Activated naive CD8-positive, alpha-beta T cell treated with anti-CD3 and anti-CD28 coated beads, Interleukin-2, amount 10 ng/mL, durations not matched to agents 7 days and 5 days (primary cell): ENCODE data around the gene SLC16A13. TPM values are rescaled to one million over a fixed set of nuclear protein-coding genes. Genes with fewer than 3 reads are reported as not detected.
A peak's percentile ranks its signal among the peaks of the same experiment; 100 is the strongest.
"Not testable (repeated sequence)": the region's sequence is repeated elsewhere in the genome, so short reads cannot be mapped to it uniquely, and the experiment has no call there.

Experiments used
- ATAC-seq: fragments of 150-1000 bp; cut with Tn5 transposase; one replicate; pipeline ENCODE4 v1.10.0; 2021; ENCODE audit warnings: low read depth, moderate library complexity
- POLR2A ChIA-PET: fragments of 350-600 bp; sonication (Branson Sonifier 250); formaldehyde crosslinking; loops from one replicate; lab custom pipeline; 2021; ENCODE audit warnings: antibody characterized with exemption; lab: Charles Lee
- DNase-seq: peaks from one replicate; pipeline ENCODE4 v3.0.0; 2021
- H3K27ac Mint-ChIP-seq: one replicate; pipeline ENCODE4 v1.8.0; 2022; ENCODE audit warnings: mild to moderate bottlenecking, mixed read lengths
- H3K27me3 Mint-ChIP-seq: one replicate; pipeline ENCODE4 v1.8.0; 2022; ENCODE audit warnings: mild to moderate bottlenecking, moderate library complexity, mixed read lengths
- H3K36me3 Mint-ChIP-seq: one replicate; pipeline ENCODE4 v1.8.0; 2021; ENCODE audit warnings: mild to moderate bottlenecking, mixed read lengths
- H3K4me1 Mint-ChIP-seq: one replicate; pipeline ENCODE4 v1.8.0; 2021; ENCODE audit warnings: mixed read lengths
- H3K4me3 Mint-ChIP-seq: one replicate; pipeline ENCODE4 v1.8.0; 2022; ENCODE audit warnings: mild to moderate bottlenecking, moderate library complexity, mixed read lengths
- H3K9me3 Mint-ChIP-seq: one replicate; pipeline ENCODE4 v1.8.0; 2021; ENCODE audit warnings: mixed read lengths
- total RNA-seq, 2 experiments: library from RNA; stranded (reverse); gene quantifications; one replicate each; pipeline ENCODE4 v1.2.3, GENCODE V29; 2021

Gene SLC16A13
- total RNA-seq, 2 experiments from 2014 or later = 15.8 to 16.0 TPM

DNA sequence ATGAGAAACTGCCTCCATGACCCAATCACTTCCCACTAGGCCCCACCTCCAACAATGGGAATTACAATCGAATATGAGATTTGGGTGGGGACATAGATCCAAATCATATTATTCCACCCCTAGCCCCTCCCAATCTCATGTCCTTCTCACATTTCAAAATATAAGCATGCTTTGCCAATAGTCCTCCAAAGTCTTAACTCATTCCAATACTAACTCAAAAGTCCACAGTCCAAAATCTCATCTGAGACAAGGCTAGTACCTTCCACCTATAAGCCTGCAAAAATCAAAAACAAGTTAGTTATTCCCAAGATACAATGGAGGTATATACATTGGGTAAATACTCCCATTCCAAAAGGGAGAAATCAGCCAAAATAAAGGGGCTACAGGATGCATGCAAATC, 31.4 kb downstream of the SLC16A13 start:
- no peaks in the 10 kb centered on the region for H3K36me3 Mint-ChIP-seq
- ATAC-seq (no peak), DNase-seq (no peak)
- no peak overlapping the region for H3K4me3 Mint-ChIP-seq
- H3K4me1 Mint-ChIP-seq = no peaks in the 10 kb centered on the region
- POLR2A ChIA-PET = no interaction called here
- H3K9me3 Mint-ChIP-seq = peaks cover 6% of the 10 kb centered on the region
- H3K27ac Mint-ChIP-seq = no peak overlapping the region
- H3K27me3 Mint-ChIP-seq = peaks cover 7% of the 10 kb centered on the region

DNA sequence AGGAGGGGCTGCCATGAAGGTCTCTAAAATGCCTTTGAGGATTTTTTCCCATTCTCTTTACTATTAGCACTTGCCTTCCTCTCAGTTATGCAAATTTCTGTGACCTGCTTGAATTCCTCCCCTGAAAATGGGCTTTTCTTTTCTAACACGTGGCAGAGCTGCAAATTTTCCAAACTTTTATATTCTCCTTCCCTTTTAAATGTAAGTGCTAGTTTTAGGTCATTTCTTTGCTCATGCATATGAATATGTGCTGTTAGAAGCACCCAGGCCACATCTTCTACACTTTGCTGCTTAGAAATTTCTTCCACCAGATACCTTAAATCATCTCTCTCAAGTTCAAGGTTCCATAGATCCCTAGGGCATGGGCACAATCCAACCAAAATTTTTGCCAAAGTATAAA, 32.5 kb downstream of the SLC16A13 start:
- no peaks in the 10 kb centered on the region for H3K36me3 Mint-ChIP-seq
- no peak overlapping the region for H3K27ac Mint-ChIP-seq
- ATAC-seq (no peak), DNase-seq (no peak)
- POLR2A ChIA-PET = no interaction called here
- peaks cover 11% of the 10 kb centered on the region for H3K27me3 Mint-ChIP-seq
- no peak overlapping the region for H3K4me3 Mint-ChIP-seq
- peaks cover 6% of the 10 kb centered on the region for H3K9me3 Mint-ChIP-seq
- H3K4me1 Mint-ChIP-seq = no peaks in the 10 kb centered on the region

DNA sequence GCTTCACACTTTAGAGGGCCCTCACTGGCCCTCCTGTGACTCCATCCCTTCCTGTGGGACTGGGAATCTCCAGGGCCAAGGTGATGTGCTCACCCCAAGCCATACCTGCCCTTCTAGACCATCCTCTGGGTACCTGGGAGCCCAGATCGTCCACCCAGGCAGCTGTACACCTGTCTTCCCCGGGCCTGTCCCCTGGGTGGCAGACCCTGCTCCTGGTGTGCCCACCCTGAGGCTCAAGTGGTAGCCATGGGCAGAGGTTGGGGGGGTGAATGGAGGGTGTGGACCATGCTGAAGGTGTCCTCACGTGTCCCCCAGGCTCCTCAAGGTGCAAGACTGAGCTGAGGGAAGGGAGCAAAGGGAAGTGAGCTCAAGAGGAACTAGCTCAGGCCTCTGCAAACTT, 34.9 kb downstream of the SLC16A13 start:
- Mint-ChIP-seq H3K27me3 (peaks cover 11% of the 10 kb centered on the region), H3K36me3 (no peaks in the 10 kb centered on the region), H3K4me3 (no peak overlapping the region), H3K27ac (no peak overlapping the region), H3K9me3 (peaks cover 6% of the 10 kb centered on the region), H3K4me1 (no peaks in the 10 kb centered on the region)
- DNase-seq (no peak), ATAC-seq (no peak)
- POLR2A ChIA-PET = no interaction called here

DNA sequence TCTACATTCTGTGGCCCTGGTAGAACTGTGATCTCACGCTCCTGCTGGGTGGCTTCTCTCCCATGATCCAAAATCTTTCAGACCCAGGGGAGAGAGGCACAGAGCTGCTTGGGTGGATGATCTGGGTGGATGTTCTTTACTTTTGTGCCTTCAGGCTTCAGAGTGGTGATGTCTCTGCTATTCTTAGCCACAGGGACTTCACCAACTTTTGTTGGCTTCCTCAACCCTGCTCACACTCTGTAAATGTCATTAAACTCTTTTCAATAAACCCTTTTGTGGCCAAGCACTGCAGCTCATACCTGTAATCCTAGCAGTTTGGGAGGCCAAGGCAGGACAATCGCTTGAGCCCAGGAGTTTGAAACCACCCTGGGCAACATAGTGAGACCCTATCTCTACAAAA, 36.6 kb downstream of the SLC16A13 start:
- POLR2A ChIA-PET = no interaction called here
- H3K27me3 Mint-ChIP-seq = peaks cover 11% of the 10 kb centered on the region
- H3K36me3 Mint-ChIP-seq = no peaks in the 10 kb centered on the region
- ATAC-seq (no peak), DNase-seq (no peak)
- no peak overlapping the region for H3K4me3 Mint-ChIP-seq
- H3K9me3 Mint-ChIP-seq = peaks cover 6% of the 10 kb centered on the region
- no peaks in the 10 kb centered on the region for H3K4me1 Mint-ChIP-seq
- no peak overlapping the region for H3K27ac Mint-ChIP-seq

DNA sequence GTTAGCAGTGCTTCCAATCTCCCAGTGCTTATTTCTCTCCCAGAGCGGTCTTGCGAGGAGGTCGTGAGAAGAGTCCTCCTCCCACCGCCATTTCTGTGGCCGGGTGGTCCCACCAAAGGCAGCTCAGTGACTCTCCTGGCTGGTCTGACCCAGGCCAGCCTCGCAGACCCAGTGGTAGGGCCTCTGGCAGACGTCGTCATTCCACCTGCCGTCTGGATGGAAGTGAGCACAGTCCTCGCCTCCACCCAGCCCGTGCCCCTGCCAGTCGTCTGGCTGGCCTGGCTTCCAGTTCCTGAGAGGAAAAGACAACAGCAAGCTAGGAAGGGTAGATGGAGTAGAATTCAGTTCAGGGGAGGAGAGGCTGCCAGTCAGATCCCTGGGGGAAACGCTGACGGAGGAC, 39.1 kb downstream of the SLC16A13 start:
- Mint-ChIP-seq H3K9me3 (no peaks in the 10 kb centered on the region), H3K4me3 (no peak overlapping the region), H3K36me3 (no peaks in the 10 kb centered on the region), H3K27me3 (peaks cover 13% of the 10 kb centered on the region), H3K27ac (no peak overlapping the region), H3K4me1 (no peaks in the 10 kb centered on the region)
- DNase-seq (no peak), ATAC-seq (no peak)
- POLR2A ChIA-PET = no interaction called here

DNA sequence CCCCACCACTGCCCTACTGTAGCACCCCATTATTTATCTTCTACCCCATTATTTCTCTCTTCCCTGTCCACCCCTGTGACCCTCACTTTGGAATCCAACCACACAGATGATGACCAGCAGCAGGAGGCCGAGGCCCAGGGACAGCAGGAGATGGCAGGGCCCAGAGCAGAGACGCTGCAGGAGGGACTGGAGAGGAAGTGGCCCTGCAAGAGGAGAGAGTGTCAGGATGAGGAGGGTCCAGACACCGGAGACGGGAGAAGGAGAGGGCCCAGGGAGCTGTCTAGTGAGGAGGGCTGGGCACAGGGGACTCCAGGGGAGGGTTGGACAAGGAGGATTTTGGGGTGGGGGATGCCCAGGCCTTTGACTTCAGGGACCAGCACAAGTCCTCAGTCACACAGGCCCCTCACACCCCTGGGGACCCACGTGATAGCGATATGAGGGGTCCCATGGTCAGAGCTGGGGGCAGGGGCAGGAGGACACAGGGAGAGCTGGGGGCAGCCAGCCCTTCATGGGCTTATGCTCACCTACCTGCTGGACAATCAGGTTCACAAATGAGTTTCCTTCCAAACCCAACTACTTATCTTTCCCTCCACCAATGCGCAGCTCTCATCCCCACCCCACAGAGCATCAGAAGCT, 42.2 kb downstream of the SLC16A13 start:
- Mint-ChIP-seq H3K27ac (no peak overlapping the region), H3K4me3 (no peak overlapping the region), H3K4me1 (peaks cover 9% of the 10 kb centered on the region), H3K27me3 (peaks cover 18% of the 10 kb centered on the region), H3K9me3 (peaks cover 2% of the 10 kb centered on the region), H3K36me3 (no peaks in the 10 kb centered on the region)
- POLR2A ChIA-PET = no interaction called here
- no peak for DNase-seq
- ATAC-seq = no peak

DNA sequence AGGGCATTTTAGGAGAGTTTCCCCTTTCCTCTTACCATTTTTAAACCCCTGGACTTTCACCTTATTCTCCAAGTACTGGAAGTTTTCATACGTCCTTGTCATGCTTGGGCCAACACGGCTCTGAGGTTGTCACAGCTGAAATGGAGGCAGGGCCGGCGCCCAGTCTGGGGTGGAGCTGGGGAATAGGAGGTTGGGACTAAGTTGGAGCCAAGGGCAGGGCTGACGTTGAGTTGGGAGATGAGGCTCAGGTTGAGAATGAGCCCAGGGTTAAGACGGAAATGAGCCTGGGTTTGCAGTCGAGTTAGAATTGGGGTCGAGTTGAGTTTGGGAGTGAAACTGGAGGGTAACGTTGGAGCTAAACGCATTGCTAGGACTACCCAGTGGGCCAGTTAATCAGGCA, 42.9 kb downstream of the SLC16A13 start:
- DNase-seq (no peak), ATAC-seq (no peak)
- H3K36me3 Mint-ChIP-seq = no peaks in the 10 kb centered on the region
- peaks cover 24% of the 10 kb centered on the region for H3K27me3 Mint-ChIP-seq
- no peak overlapping the region for H3K27ac Mint-ChIP-seq
- no peak overlapping the region for H3K4me3 Mint-ChIP-seq
- H3K9me3 Mint-ChIP-seq = peaks cover 2% of the 10 kb centered on the region
- POLR2A ChIA-PET = no interaction called here
- H3K4me1 Mint-ChIP-seq = peaks cover 9% of the 10 kb centered on the region

DNA sequence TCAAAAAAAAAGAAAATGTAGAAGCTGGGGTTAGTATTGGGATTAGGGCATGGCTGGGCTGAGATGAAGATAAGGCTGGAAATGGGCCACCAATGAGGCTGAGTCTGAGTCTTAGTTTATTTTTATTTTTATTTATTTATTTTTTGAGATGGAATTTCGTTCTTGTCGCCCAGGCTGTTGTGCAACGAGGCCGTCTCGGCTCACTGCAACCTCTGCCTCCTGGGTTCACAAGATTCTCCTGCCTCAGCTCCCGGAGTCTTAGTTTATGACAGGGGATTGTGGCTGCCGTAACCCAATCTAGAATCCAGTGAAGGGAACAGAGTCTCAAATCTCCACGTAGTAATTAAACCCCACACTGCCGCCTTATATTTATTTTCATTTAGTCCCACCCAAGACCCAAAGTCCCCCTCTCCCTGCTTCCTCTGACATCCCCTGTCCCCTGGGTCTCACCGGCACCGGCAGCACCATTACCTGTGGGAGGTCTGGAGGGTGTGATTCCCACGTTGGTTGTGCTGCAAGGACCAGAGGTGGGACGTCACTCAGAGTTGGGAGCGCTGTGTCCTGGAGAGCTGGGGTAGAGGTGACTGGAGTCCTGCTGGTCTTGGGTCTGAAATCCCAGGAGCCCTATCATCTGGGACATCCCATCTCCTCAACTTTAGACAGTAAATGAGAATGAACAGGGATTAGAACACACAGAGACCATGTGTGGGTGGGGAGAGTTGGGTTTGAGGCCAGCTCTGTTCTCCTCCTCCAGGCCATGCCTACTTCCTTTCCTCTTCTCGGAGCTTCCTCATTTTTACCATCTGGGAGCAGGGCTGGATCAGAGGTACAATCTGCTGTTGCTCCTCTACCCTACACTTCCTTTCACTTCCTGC, 44.0 kb downstream of the SLC16A13 start, which contains the start of gene CLEC10A:
Gene CLEC10A, minus strand, starts transcription at position 671 of the 875 bp plus-strand sequence. CDS start 1,439 bp downstream, outside the sequence.
- POLR2A ChIA-PET = no interaction called here
- H3K9me3 Mint-ChIP-seq = peaks cover 2% of the 10 kb centered on the region
- H3K36me3 Mint-ChIP-seq = no peaks in the 10 kb centered on the region
- H3K27ac Mint-ChIP-seq = no peak within 1 kb of the TSS
- H3K27me3 Mint-ChIP-seq = peaks cover 36% of the 10 kb centered on the region
- peaks cover 13% of the 10 kb centered on the region for H3K4me1 Mint-ChIP-seq
- ATAC-seq (no peak), DNase-seq (no peak)
- no peak within 1 kb of the TSS for H3K4me3 Mint-ChIP-seq

DNA sequence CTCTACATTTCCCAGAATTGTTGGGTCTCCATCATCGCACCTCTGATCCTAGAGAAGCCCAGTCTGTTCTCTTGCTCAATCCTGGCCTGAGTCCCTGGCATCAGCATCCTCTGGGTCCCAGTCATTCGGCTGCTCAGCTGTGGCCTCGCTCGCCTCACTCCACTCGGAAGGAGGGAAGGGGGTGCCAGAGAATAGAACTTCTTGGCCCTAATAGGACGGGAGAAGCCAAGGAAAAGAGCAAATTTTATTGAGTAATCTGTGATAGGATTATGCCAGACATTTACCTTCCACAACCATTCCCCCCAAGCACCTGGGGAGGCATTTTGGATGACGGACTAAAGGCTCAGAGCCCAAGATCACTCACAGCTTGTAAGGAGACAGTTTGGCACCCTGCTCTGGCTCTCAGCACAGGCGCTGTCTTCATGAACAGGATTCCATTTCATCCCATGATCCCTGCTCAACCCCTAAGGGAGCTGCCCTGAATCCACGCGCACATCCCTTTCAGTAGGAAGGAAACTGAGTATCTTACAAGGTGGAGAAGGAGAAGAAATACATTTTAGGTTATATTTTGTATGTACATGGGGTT, 44.7 kb downstream of the SLC16A13 start:
- ATAC-seq = no peak
- POLR2A ChIA-PET = no interaction called here
- no peak for DNase-seq
- no peak overlapping the region for H3K4me3 Mint-ChIP-seq
- no peak overlapping the region for H3K27ac Mint-ChIP-seq
- H3K36me3 Mint-ChIP-seq = no peaks in the 10 kb centered on the region
- peaks cover 13% of the 10 kb centered on the region for H3K4me1 Mint-ChIP-seq
- H3K27me3 Mint-ChIP-seq = peaks cover 40% of the 10 kb centered on the region
- peaks cover 2% of the 10 kb centered on the region for H3K9me3 Mint-ChIP-seq

DNA sequence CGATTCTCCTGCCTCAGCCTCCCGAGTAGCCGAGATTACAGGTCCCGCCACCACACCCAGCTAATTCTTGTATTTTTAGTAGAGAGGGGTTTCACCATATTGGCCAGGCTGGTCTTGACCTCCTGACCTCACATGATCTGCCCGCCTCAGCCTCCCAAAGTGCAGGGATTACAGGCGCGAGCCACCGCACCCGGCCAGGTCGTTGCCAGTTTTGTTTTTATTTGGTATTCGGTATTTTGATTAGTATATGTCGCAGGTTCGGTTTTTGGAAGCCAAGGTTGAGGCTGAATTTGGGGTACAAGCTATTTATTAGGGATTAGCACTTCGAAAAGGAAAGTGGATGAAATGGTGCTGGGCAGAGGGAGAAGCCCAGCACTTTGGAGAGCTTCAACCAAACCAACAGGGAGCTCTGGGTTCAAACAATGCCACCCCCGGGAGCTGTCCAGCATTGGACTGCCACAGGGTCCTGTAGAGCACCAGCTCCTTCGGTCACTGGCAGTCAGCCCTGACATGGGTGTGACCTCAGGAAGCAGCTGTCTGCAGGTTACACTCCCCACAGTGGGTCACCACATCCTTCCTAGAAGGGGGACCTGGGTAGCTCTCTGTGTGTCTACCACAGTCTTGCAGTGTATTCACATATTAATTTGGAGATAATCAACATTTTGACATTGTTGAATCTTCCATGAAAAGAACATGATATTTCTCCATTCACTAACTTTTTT, 45.7 kb downstream of the SLC16A13 start:
- POLR2A ChIA-PET = interaction anchor here (0.6 to 0.7 kb wide), 2 partner anchors 9 to 57 kb away, joined by 3 to 4 read pairs; no protein-coding TSS in a partner anchor
- ATAC-seq (peak; percentile 92), DNase-seq (peak; percentile 60)
- H3K4me1 Mint-ChIP-seq = peaks cover 13% of the 10 kb centered on the region
- H3K36me3 Mint-ChIP-seq = no peaks in the 10 kb centered on the region
- no peak overlapping the region for H3K27ac Mint-ChIP-seq
- peaks cover 2% of the 10 kb centered on the region for H3K9me3 Mint-ChIP-seq
- peaks cover 42% of the 10 kb centered on the region for H3K27me3 Mint-ChIP-seq
- H3K4me3 Mint-ChIP-seq = peak overlapping the region; percentile 23

DNA sequence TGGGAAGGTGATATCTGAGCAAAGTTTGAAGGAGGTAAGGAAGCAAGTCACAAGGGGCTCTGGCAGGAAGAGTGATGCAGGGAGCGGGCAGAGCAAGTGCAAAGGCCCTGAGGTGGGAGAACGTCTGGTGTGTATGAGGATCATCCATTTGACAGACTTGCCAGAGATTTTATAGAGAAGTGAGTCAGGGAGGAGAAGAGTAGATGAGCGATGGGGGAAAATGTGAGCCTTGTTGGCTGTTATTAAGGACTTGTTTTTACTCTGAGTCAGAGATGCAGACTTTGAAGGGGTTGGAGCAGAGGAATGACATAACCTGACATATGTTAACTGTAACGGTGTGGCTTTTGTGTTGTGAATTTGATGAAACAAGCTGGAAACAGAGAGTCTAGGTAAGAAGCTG, 47.8 kb downstream of the SLC16A13 start:
- DNase-seq = no peak
- Mint-ChIP-seq H3K27ac (no peak overlapping the region), H3K9me3 (peaks cover 2% of the 10 kb centered on the region), H3K4me3 (no peak overlapping the region), H3K36me3 (no peaks in the 10 kb centered on the region), H3K4me1 (peaks cover 13% of the 10 kb centered on the region), H3K27me3 (peaks cover 44% of the 10 kb centered on the region)
- ATAC-seq = no peak
- POLR2A ChIA-PET = no interaction called here

DNA sequence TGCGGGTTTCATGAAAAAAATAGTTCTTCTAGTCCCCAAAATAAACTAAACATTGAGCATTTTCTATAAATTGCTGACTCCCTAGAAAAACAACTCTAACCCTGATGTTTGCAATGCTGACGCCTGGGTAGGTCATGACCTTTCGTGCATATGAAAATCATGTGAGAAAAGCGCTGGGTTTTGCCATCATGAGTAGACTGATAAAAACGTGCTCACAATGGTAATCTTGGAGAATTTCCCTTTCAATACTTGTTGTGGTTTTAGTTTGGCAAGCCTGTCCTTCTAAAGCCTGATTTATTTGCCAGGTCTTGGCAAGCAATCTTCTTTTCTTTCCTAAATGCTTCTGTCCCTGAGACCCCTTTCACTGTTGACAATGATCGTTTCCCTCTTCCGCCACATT, 48.3 kb downstream of the SLC16A13 start:
- Mint-ChIP-seq H3K27ac (no peak overlapping the region), H3K9me3 (peaks cover 2% of the 10 kb centered on the region), H3K4me3 (no peak overlapping the region), H3K27me3 (peaks cover 44% of the 10 kb centered on the region), H3K4me1 (peaks cover 13% of the 10 kb centered on the region), H3K36me3 (no peaks in the 10 kb centered on the region)
- POLR2A ChIA-PET = no interaction called here
- ATAC-seq (no peak), DNase-seq (no peak)

DNA sequence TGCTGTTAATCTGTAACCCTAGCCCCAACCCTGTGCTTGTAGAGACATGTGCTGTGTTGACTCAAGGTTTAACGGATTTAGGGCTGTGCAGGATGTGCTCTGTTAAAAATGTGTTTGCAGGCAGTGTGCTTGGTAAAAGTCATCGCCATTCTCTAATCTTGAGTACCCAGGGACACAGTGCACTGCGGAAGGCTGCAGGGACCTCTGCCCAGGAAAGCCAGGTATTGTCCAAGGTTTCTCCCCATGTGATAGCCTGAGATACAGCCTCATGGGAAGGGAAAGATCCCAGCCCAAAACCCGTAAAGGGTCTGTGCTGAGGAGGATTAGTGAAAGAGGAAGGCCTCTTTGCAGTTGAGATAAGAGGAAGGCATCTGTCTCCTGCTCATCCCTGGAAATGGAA, 52.6 kb downstream of the SLC16A13 start:
- ATAC-seq, H3K4me1 Mint-ChIP-seq, H3K36me3 Mint-ChIP-seq, H3K27ac Mint-ChIP-seq, DNase-seq, H3K9me3 Mint-ChIP-seq, POLR2A ChIA-PET, H3K4me3 Mint-ChIP-seq: not testable (repeated sequence)
- peaks cover 26% of the 10 kb centered on the region for H3K27me3 Mint-ChIP-seq
